ENCODE measurements around the gene GPC1.

The GPC1 gene

GRCh38 chr2:240445961-240446663, 10.6 kb downstream of the GPC1 start:
- no peak for DNase-seq

- DNase-seq, result no peak
These were observed 11.3 kb downstream of the GPC1 start for GRCh38 chr2:240446664-240447175.

GRCh38 chr2:240447331-240447730, 11.9 kb downstream of the GPC1 start:
- no peak for DNase-seq

GRCh38 chr2:240447934-240448333, 12.5 kb downstream of the GPC1 start:
- no peak for DNase-seq

- DNase-seq, result no peak
These were observed 13.2 kb downstream of the GPC1 start for GRCh38 chr2:240448387-240449274.

GRCh38 chr2:240449764-240450531, 14.5 kb downstream of the GPC1 start:
- no peak for DNase-seq

- no peak for DNase-seq
These were observed 15.2 kb downstream of the GPC1 start for GRCh38 chr2:240450532-240451107.

GRCh38 chr2:240451108-240451611, 15.7 kb downstream of the GPC1 start:
- no peak for DNase-seq

GRCh38 chr2:240451791-240452461, 16.5 kb downstream of the GPC1 start:
- no peak for DNase-seq

- no peak for DNase-seq
These were observed 17.2 kb downstream of the GPC1 start for GRCh38 chr2:240452462-240453256.

GRCh38 chr2:240453461-240454105, 18.1 kb downstream of the GPC1 start:
- no peak for DNase-seq

- no peak for DNase-seq
These were observed 18.8 kb downstream of the GPC1 start for GRCh38 chr2:240454106-240454901.

GRCh38 chr2:240455272-240455646, 19.8 kb downstream of the GPC1 start:
- DNase-seq, result no peak

- no peak for DNase-seq
These were observed 20.4 kb downstream of the GPC1 start for GRCh38 chr2:240455647-240456446.

- DNase-seq, result no peak
These were observed 21.2 kb downstream of the GPC1 start for GRCh38 chr2:240456447-240457222.

GRCh38 chr2:240457223-240458043, 22.0 kb downstream of the GPC1 start:
- no peak for DNase-seq
